Activated CD4-positive, alpha-beta memory T cell treated with anti-CD3 and anti-CD28 coated beads for 36 hours (primary cell): ENCODE measurements around the gene ADGRL2. TPM values are rescaled to one million over a fixed set of nuclear protein-coding genes. Genes with fewer than 3 reads are reported as not detected.

ENCODE experiments used
- CTCF ChIA-PET: fragments of 350-600 bp; sonication (Branson Sonifier 250); formaldehyde crosslinking; loops from one replicate; lab custom pipeline; 2021; ENCODE audit warnings: antibody characterized with exemption, inconsistent platforms; lab: Charles Lee
- POLR2A ChIA-PET: fragments of 350-600 bp; sonication (Branson Sonifier 250); formaldehyde crosslinking; loops from one replicate; lab custom pipeline; 2021; ENCODE audit warnings: antibody characterized with exemption; lab: Charles Lee
- DNase-seq: peaks from one replicate; pipeline ENCODE4 v3.0.0-alpha.2; 2020
- H3K27ac Mint-ChIP-seq: one replicate; pipeline ENCODE4 v1.8.0; 2021; ENCODE audit warnings: mixed read lengths
- H3K27me3 Mint-ChIP-seq: one replicate; pipeline ENCODE4 v1.8.0; 2021; ENCODE audit warnings: mixed read lengths
- H3K36me3 Mint-ChIP-seq: one replicate; pipeline ENCODE4 v1.8.0; 2021; ENCODE audit warnings: mixed read lengths
- H3K4me1 Mint-ChIP-seq: one replicate; pipeline ENCODE4 v1.8.0; 2021; ENCODE audit warnings: low read depth, mixed read lengths
- H3K4me3 Mint-ChIP-seq: one replicate; pipeline ENCODE4 v1.8.0; 2021; ENCODE audit warnings: mild to moderate bottlenecking, mixed read lengths
- H3K9me3 Mint-ChIP-seq: one replicate; pipeline ENCODE4 v1.8.0; 2021; ENCODE audit warnings: mixed read lengths
- intact Hi-C: fragments of 100-400 bp; cut with micrococcal nuclease; formaldehyde crosslinking; loops from one replicate; pipeline ENCODE4 v1.15.1; 2023
- total RNA-seq, 2 experiments: library from RNA; stranded (reverse); gene quantifications; one replicate each; pipeline ENCODE4 v1.2.3, GENCODE V29; 2021

Gene ADGRL2
- total RNA-seq, 2 experiments from 2014 or later = not detected

DNA sequence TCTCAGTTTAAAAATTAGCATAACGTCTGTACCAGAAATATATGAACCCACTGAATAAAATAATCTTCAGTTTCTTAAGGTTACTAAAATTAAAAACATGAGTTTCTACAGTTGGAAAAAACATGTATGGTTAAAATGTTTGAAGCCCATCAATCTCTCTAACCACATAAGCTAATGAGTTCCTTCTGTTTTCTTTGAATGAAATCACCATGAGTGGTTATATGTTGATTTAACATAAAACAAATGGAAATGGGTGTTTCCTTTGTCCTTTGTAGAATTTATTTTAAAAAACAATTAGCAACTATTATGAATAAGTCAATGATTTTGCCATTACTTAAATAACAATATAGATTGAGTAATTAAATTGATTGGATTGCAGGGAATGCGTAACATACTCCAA, 3.0 kb upstream of the ADGRL2 start:
- Mint-ChIP-seq H3K9me3 (no peaks in the 10 kb centered on the region), H3K27ac (no peak overlapping the region), H3K27me3 (peaks cover 16% of the 10 kb centered on the region), H3K36me3 (peaks cover 2% of the 10 kb centered on the region), H3K4me1 (no peaks in the 10 kb centered on the region), H3K4me3 (no peak overlapping the region)
- DNase-seq = no peak
- CTCF ChIA-PET = no interaction called here
- POLR2A ChIA-PET = no interaction called here
- intact Hi-C loops = no loop called here

DNA sequence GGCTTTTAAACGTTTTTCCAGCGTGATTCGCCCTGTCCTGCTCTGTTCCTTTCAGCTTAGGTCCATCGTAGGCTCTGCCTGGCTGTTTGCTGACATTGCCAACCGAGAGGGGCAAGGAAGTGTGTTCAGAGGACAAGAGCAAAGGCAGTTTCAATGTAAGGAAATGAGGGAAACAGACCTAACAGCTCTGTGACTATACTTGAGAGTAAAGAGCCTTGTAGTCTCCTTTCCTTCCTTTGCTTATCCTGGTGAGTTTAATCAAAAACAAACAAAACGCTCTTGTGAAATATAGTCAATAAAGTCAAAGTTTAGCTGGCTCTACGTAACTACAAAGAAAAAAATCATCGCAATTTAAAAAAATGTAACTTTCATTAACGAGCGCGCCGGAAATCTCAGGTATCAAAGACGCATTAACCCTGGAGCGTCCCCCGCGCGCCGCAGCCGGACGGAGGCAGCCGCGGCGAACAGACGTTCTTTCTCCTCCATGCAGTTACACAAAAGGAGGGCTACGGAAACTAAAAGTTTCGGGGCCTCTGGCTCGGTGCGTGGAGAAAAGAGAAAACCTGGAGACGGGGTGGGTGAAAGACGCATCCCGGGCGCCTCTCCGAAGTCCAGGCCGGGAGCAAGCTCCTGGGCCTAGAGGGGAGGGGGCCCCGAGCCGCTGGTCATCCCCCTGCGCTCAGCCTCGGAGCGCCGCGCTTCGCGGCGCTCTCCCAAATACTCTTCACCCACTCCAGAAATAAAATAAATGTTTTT, 617 bp upstream of the ADGRL2 start:
- intact Hi-C loops = no loop called here
- no peak for DNase-seq
- no peak overlapping the region for H3K27ac Mint-ChIP-seq
- no peaks in the 10 kb centered on the region for H3K9me3 Mint-ChIP-seq
- peaks cover 2% of the 10 kb centered on the region for H3K36me3 Mint-ChIP-seq
- peaks cover 3% of the 10 kb centered on the region for H3K4me1 Mint-ChIP-seq
- peaks cover 30% of the 10 kb centered on the region for H3K27me3 Mint-ChIP-seq
- H3K4me3 Mint-ChIP-seq = peak overlapping the region; percentile 23
- POLR2A ChIA-PET = no interaction called here
- CTCF ChIA-PET = no interaction called here

DNA sequence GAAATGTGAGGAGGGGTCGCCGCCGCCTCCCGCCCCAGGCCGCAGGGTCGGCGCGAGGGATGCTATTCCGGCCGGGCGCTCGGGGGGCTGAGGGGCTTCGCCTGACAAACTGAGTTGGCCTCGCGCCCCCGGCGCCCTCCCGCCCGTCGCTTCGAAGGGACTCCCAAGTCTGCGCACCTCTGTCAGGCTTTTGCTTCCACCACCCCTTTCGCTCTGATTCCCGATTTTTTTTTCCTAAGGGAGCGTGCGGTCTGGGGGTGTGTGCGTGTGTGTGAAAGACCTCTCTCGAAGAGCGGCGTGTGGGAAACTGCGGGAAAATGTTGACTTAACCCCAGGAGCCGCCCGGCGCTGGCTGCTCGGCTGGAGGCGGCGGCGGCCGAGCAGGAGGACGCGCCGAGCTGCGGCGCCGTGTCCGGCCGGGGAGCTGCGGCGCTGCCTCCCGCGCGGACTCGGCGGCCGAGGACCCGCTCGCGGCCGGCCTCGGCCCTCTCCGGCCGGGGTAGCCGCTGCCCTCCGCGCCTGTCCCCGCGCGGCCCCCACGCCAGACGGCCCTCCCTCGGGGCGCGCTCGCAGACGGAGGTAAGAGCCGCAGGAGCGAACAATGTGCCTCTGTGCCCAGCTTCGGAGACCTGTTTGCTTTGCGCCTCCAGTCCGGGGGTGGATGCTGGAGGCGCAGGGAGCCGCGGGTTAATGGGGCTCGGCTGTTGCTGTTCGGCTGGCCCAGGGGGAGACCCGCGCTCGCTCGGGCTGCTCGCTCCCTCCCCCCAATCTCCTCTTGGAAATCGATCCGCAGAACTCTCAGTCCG, 1.1 kb downstream of the ADGRL2 start:
- H3K4me1 Mint-ChIP-seq = peaks cover 3% of the 10 kb centered on the region
- ChIA-PET POLR2A (no interaction called here), CTCF (no interaction called here)
- no peak for DNase-seq
- peaks cover 32% of the 10 kb centered on the region for H3K27me3 Mint-ChIP-seq
- no peak overlapping the region for H3K4me3 Mint-ChIP-seq
- no peak overlapping the region for H3K27ac Mint-ChIP-seq
- intact Hi-C loops = no loop called here
- peaks cover 2% of the 10 kb centered on the region for H3K36me3 Mint-ChIP-seq
- no peaks in the 10 kb centered on the region for H3K9me3 Mint-ChIP-seq

DNA sequence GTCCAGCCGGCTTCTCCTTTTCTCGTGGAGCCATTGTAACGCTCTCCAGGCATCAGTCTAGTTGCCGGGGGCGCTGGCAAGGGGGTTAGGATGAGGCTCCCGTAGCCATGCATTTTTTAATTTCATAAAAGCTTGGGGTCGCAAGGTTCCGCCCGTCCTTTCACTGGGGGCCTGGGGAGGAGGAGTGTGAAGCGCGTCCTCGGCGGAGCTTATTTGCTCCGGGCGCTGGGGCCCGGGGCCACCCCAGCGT, 1.6 kb downstream of the ADGRL2 start:
- Mint-ChIP-seq H3K27me3 (peaks cover 32% of the 10 kb centered on the region), H3K27ac (no peak overlapping the region), H3K36me3 (peaks cover 2% of the 10 kb centered on the region), H3K4me1 (peaks cover 3% of the 10 kb centered on the region), H3K4me3 (no peak overlapping the region), H3K9me3 (no peaks in the 10 kb centered on the region)
- ChIA-PET CTCF (no interaction called here), POLR2A (no interaction called here)
- intact Hi-C loops = no loop called here
- DNase-seq = no peak

GRCh38 chr1:81802707-81803430, 2.1 kb downstream of the ADGRL2 start:
- Mint-ChIP-seq H3K36me3 (peaks cover 2% of the 10 kb centered on the region), H3K27me3 (peaks cover 32% of the 10 kb centered on the region), H3K4me1 (peaks cover 3% of the 10 kb centered on the region), H3K27ac (no peak overlapping the region), H3K9me3 (no peaks in the 10 kb centered on the region), H3K4me3 (no peak overlapping the region)
- ChIA-PET POLR2A (no interaction called here), CTCF (no interaction called here)
- intact Hi-C loops = no loop called here
- DNase-seq = no peak

DNA sequence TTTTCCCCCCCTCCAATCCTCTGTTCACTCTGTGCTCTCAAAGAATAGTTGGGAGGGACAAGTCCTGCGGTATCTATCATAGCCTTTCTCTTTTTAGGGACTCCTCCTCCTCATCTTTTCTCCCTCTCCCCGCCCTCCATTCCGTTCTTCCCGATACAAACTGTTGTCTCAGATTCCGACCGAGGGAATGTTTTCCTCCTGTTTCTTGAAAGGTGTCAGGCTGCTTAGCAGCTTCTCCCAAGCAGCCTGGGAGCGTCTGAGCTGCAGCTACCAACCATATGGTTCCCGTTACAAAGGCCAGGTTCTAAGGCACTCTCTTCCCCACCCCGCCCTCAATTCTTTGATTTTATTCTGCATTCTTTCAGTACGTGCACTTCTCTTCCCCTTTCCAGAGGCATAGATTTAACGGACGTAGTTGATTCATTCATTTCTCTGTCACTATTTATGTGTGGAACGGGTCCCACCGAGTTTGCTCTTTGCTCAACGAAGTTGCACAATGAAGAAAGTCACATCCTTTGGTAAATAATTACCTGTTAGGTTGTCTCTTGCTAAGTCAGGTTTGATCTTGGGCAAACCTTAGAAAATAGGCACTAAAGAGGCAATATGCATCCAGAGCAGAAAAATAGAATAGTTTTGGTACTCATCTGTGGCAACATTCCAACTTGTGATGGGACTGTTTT, 2.8 kb downstream of the ADGRL2 start:
- intact Hi-C loops = no loop called here

DNA sequence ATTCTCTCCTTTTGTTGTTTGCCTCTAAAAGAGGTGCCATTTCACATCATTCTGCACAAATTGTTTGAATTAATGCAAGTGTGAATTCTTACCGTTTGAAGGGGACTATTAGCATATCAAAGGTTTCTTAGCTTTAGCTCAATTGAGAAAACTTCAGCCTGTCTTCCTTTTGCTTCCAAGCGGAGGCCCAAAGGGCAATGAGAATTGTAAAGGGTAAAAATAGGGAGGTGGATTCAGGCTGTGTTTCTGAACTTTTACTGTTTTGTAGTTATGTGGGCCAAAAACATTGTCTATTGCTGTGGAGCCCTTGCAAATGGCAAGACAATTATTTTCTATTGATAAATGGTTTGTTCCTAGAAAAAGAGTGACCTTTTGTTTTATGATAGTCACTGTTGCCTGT, 3.6 kb downstream of the ADGRL2 start:
- Mint-ChIP-seq H3K4me3 (no peak overlapping the region), H3K36me3 (peaks cover 2% of the 10 kb centered on the region), H3K27me3 (peaks cover 32% of the 10 kb centered on the region), H3K9me3 (no peaks in the 10 kb centered on the region), H3K4me1 (peaks cover 3% of the 10 kb centered on the region), H3K27ac (no peak overlapping the region)
- no peak for DNase-seq
- ChIA-PET POLR2A (no interaction called here), CTCF (no interaction called here)
- intact Hi-C loops = no loop called here

More for the DNA sequence above, 2.8 kb downstream of the ADGRL2 start:
- no peak for DNase-seq
- CTCF ChIA-PET = no interaction called here
- Mint-ChIP-seq H3K27ac (no peak overlapping the region), H3K4me1 (peaks cover 3% of the 10 kb centered on the region), H3K27me3 (peaks cover 32% of the 10 kb centered on the region), H3K4me3 (no peak overlapping the region), H3K9me3 (no peaks in the 10 kb centered on the region), H3K36me3 (peaks cover 2% of the 10 kb centered on the region)
- POLR2A ChIA-PET = no interaction called here

GRCh38 chr1:81805537-81806431, 5.0 kb downstream of the ADGRL2 start:
- Mint-ChIP-seq H3K4me3 (no peak overlapping the region), H3K36me3 (no peaks in the 10 kb centered on the region), H3K27me3 (peaks cover 25% of the 10 kb centered on the region), H3K27ac (no peak overlapping the region), H3K9me3 (no peaks in the 10 kb centered on the region), H3K4me1 (peaks cover 3% of the 10 kb centered on the region)
- CTCF ChIA-PET = no interaction called here
- POLR2A ChIA-PET = no interaction called here
- no peak for DNase-seq
- intact Hi-C loops = no loop called here

- no peak for DNase-seq
- H3K36me3 Mint-ChIP-seq = no peaks in the 10 kb centered on the region
- POLR2A ChIA-PET = no interaction called here
- intact Hi-C loops = no loop called here
- H3K27ac Mint-ChIP-seq = no peak overlapping the region
- no peak overlapping the region for H3K4me3 Mint-ChIP-seq
- peaks cover 3% of the 10 kb centered on the region for H3K4me1 Mint-ChIP-seq
- no peaks in the 10 kb centered on the region for H3K9me3 Mint-ChIP-seq
- CTCF ChIA-PET = no interaction called here
- peaks cover 22% of the 10 kb centered on the region for H3K27me3 Mint-ChIP-seq
These were observed 5.7 kb downstream of the ADGRL2 start for GRCh38 chr1:81806432-81806770.

DNA sequence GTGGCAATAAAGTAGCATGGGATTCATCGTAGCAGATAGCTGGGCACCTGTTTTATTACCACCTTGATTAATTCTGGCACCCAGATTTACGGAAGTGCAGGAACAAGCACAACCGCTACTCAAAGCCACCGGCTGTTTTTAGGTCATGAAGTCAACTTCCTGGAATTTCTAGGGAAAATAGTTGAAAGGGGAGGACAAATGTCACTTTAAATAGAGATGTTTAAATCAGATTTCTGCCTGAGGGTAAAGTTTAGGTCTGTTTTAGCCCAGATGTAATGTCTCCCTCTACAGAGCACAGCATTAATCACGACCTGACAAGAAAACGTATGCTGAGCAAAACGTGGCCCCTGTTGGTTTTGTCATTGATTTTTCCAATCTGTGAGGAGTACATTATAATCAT, 8.0 kb downstream of the ADGRL2 start:
- intact Hi-C loops = no loop called here
- Mint-ChIP-seq H3K27ac (no peak overlapping the region), H3K4me3 (no peak overlapping the region), H3K4me1 (no peaks in the 10 kb centered on the region), H3K27me3 (peaks cover 9% of the 10 kb centered on the region), H3K9me3 (no peaks in the 10 kb centered on the region), H3K36me3 (no peaks in the 10 kb centered on the region)
- POLR2A ChIA-PET = no interaction called here
- no peak for DNase-seq
- CTCF ChIA-PET = no interaction called here

- Mint-ChIP-seq H3K4me3 (no peak overlapping the region), H3K36me3 (no peaks in the 10 kb centered on the region), H3K27me3 (peaks cover 2% of the 10 kb centered on the region), H3K27ac (no peak overlapping the region), H3K4me1 (no peaks in the 10 kb centered on the region), H3K9me3 (no peaks in the 10 kb centered on the region)
- DNase-seq = no peak
- intact Hi-C loops = no loop called here
- CTCF ChIA-PET = no interaction called here
- POLR2A ChIA-PET = no interaction called here
These were observed 9.1 kb downstream of the ADGRL2 start for GRCh38 chr1:81809808-81810207.
